HG03095 (cell line): Measurements from ENCODE around the gene DKK3.

Experiments
- ATAC-seq: cut with Tn5 transposase; IDR thresholded peaks from one replicate; pipeline ENCODE4 v1.9.1; 2021; ENCODE audit warnings: moderate library complexity; ENCODE audit not compliant: unreplicated experiment

DKK3 gene

GRCh38 chr11:11946878-11947277 is 61.5 kb downstream of the DKK3 start:
- ATAC-seq: no peak

DNA sequence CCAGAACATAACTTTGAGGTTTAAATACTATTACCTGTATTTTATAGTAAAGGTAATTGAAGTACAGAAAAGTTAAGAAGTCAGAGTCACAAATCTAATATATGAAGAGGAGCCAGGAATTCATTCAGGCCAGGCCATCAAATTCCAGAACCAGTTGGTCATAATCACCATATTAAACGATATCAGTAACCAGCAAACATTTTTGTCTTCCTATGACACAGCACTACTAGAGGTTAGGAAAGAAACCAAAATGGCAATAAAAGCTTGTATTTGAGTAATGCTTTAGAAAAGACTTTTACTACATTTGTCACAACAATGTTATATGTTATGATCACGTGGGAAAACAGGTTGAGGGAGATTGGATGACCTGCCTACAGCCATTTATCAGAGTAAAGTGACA is 62.2 kb downstream of the DKK3 start:
- ATAC-seq: no peak

DNA sequence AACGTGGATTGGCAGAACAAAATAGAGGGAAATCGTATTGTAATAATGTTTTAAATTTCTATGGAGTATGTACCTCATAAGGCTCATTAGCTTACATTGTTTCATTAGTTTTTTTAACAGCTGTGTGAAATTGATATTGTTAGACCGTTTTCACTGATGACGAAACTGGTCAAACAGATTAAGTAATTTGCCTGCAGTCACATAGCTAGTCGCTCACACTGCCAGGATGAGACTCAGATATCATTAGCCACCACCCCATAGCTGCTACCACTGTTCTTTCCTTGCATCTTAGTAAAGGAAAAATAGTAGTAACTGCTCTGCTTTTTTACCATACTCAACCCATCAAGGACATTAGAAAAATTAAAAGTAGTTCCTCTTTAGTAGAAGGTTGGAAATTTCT is 64.0 kb downstream of the DKK3 start:
- no peak for ATAC-seq

DNA sequence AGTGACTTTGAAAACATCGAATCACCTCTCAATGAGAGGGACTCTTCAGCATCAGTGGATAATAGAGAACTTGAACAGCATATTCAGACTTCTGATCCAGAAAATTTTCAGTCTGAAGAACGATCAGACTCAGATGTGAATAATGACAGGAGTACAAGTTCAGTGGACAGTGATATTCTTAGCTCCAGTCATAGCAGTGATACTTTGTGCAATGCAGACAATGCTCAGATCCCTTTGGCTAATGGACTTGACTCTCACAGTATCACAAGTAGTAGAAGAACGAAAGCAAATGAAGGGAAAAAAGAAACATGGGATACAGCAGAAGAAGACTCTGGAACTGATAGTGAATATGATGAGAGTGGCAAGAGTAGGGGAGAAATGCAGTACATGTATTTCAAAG is 65.8 kb downstream of the DKK3 start:
- ATAC-seq: no peak

DNA sequence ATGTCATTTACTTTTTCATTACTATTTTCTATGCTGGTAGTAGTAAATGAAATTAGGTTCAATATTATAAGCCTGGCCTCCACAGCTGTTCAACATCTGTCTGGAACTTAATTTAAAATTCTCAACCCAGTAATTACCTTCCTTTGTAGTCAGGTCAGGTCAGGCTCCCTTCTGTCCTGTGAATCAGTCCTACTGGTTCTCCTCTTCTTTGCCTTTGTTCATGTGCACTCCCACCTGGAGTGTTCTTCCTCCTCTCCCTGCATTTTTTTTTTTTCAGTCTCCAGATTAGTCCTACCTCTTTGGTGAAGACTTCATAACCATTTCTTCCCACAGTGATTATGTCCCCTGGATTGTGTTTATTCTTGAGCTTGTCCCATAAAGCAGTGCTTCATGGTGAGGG is 67.9 kb downstream of the DKK3 start:
- ATAC-seq: no peak

GRCh38 chr11:11937957-11938356 is 70.5 kb downstream of the DKK3 start:
- no peak for ATAC-seq

DNA sequence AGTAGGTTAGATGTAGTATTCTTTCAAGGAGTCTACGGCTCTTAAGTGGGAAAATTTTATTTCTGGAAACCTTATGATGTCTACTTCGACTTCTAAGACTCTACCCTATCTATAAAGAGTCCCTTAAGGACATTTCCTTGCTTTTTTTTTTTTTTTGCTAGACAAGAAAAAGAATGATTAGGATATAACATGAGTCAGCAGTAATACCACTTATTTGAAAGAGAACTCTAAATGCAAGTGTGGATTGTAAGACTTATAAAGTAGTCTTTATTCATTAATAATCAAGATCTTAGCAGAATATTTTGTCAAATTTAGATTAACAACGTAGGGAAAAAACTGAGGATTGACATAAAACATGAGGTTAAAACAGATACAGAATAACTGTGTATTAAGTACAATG is 71.0 kb downstream of the DKK3 start:
- ATAC-seq: no peak

DNA sequence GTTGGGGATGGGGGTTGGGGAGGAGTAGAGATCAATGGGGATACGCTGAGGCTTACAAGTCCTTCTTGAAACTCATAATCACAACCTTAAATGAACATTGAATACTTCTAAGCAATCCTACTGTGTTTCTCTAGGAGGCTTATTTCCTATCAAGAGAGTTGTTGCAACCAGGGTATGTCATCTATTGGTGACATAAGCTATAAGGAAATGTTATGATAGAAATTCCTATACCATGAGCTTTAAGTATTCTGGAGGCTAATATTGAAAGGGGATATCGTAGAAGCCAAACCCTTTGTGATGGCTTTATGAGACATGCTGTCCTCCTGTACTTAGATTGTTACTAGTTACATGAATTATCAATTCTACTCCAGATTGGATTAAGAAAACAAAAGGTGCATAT is 72.9 kb downstream of the DKK3 start:
- ATAC-seq: no peak

- no peak for ATAC-seq
Observed at GRCh38 chr11:11931461-11932055, 76.9 kb downstream of the DKK3 start.

DNA sequence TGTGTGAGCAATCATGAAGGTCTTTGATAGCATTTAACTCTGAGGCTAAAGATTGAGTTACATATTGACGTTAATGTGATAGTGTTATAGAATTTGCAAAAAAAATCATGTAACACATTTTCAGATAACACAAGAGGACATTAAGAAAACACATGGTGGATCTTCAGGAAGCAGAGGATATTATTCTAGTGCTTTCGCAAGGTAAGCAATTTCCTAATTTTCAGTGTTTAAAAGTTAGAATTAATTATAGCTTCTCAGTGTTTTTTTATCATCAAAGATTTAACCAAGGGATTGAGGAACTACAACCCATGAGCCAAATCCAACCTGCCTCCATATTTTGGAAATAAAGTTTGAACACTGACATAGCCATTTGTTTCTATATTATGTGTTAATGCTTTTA is 78.5 kb downstream of the DKK3 start:
- no peak for ATAC-seq

GRCh38 chr11:11923828-11924227 is 84.6 kb downstream of the DKK3 start:
- no peak for ATAC-seq

- ATAC-seq: no peak
Observed at GRCh38 chr11:11916981-11917399, 91.4 kb downstream of the DKK3 start.

DNA sequence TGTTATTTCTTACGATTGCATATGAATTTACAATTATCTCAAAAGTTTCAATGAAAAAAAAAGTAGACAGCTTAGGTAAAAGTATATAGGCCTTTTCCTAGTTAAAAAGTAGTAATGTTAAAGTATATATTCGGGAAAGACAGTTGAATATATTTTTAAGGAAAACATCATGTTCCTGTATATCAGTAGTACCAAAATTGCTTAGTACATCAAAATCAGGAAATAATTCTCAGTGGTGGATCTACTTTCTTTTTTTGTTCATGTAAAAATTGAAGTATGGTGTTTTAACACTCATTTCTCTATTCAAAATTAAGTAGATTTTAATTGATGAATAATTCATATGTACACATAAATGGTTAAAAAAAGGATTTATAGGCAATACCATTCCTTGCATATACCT is 92.8 kb downstream of the DKK3 start:
- no peak for ATAC-seq

GRCh38 chr11:11913395-11913794 is 95.0 kb downstream of the DKK3 start:
- ATAC-seq: no peak
